Caco-2 (cell line): ENCODE measurements around the gene TPK1. TPM values are rescaled to one million over a fixed set of nuclear protein-coding genes. Genes with fewer than 3 reads are reported as not detected.
A peak's percentile ranks its signal among the peaks of the same experiment; 100 is the strongest.

ENCODE experiments used
- BruUV-seq: library from RNA; stranded (reverse); fragments of 400-500 nt; replicated peaks from 2 replicates; lab custom pipeline; 2021; lab: Mats Ljungman, UMichigan
- CTCF ChIA-PET: fragments of 300-600 bp; sonication (Branson Sonifier 250); formaldehyde crosslinking; loops from one replicate; lab custom pipeline; 2022; ENCODE audit warnings: antibody characterized with exemption; lab: Charles Lee
- POLR2A ChIA-PET: fragments of 300-600 bp; sonication (Branson Sonifier 250); formaldehyde crosslinking; loops from one replicate; lab custom pipeline; 2022; ENCODE audit warnings: antibody characterized with exemption; lab: Charles Lee
- DNase-seq, 2 experiments: peaks; one replicate each; pipeline versions ENCODE4 v3.0.0 to v3.0.0-alpha.2; 2020 to 2022
- H3K27me3 ChIP-seq: replicated peaks from 2 replicates; pipeline ENCODE4 v1.6.0; 2011; ENCODE audit warnings: low read length; ENCODE audit not compliant: control insufficient read depth, insufficient read depth
- H3K36me3 ChIP-seq: 2 replicates; pipeline ENCODE4 v1.5.1; 2011; ENCODE audit warnings: low read length; ENCODE audit not compliant: control insufficient read depth, insufficient read depth
- H3K4me1 ChIP-seq: fragments of 250-450 bp; sonication (Bioruptor Pico); 2 replicates; pipeline ENCODE4 v1.5.1; 2020; ENCODE audit warnings: mild to moderate bottlenecking
- H3K4me3 ChIP-seq: 2 replicates; pipeline ENCODE4 v1.5.1; 2011; ENCODE audit warnings: low read depth, mild to moderate bottlenecking, control low read depth, low read length
- H3K9me3 ChIP-seq: fragments of 250-450 bp; sonication (Bioruptor Pico); 2 replicates; pipeline ENCODE4 v1.5.1; 2020; ENCODE audit warnings: mild to moderate bottlenecking, moderate library complexity
- H3K27ac Mint-ChIP-seq: one replicate; pipeline ENCODE4 v1.8.0; 2022; ENCODE audit warnings: mixed read lengths; ENCODE audit not compliant: unreplicated experiment
- H3K27me3 Mint-ChIP-seq: one replicate; pipeline ENCODE4 v1.8.0; 2022; ENCODE audit warnings: mixed read lengths; ENCODE audit not compliant: insufficient read depth, unreplicated experiment
- H3K36me3 Mint-ChIP-seq: one replicate; pipeline ENCODE4 v1.8.0; 2022; ENCODE audit warnings: mild to moderate bottlenecking, mixed read lengths; ENCODE audit not compliant: insufficient read depth, unreplicated experiment
- H3K4me1 Mint-ChIP-seq: one replicate; pipeline ENCODE4 v1.8.0; 2022; ENCODE audit warnings: low read depth, mixed read lengths; ENCODE audit not compliant: unreplicated experiment
- H3K4me3 Mint-ChIP-seq: one replicate; pipeline ENCODE4 v1.8.0; 2022; ENCODE audit warnings: mild to moderate bottlenecking, moderate library complexity, mixed read lengths; ENCODE audit not compliant: unreplicated experiment
- H3K9me3 Mint-ChIP-seq: one replicate; pipeline ENCODE4 v1.8.0; 2022; ENCODE audit warnings: mixed read lengths; ENCODE audit not compliant: unreplicated experiment
- CTCF ChIP-seq, 2 experiments: fragments of 200-600 bp in 1 of 2; IDR thresholded peaks; 1 replicate in 1 of 2; 2 replicates in 1 of 2; pipeline versions ENCODE4 v1.5.1 to v1.8.0; 2011 to 2022; ENCODE audit warnings: antibody characterized with exemption in 1 of 2, control low read depth in 1 of 2, inconsistent platforms in 1 of 2, low read depth in 1 of 2, low read length in 1 of 2, mild to moderate bottlenecking in 1 of 2, moderate library complexity in 1 of 2; ENCODE audit not compliant: insufficient read depth in 1 of 2, severe bottlenecking in 1 of 2, unreplicated experiment in 1 of 2
- intact Hi-C: fragments of 100-400 bp; cut with micrococcal nuclease; formaldehyde crosslinking; loops from one replicate; pipeline ENCODE4 v1.10.0; 2022; ENCODE audit not compliant: unreplicated experiment
- total RNA-seq: library from RNA; stranded (reverse); gene quantifications from 2 replicates; pipeline ENCODE4 v1.2.3, GENCODE V29; 2022

TPK1 gene
- total RNA-seq, 1 experiment from 2014 or later = 86.6 TPM

DNA sequence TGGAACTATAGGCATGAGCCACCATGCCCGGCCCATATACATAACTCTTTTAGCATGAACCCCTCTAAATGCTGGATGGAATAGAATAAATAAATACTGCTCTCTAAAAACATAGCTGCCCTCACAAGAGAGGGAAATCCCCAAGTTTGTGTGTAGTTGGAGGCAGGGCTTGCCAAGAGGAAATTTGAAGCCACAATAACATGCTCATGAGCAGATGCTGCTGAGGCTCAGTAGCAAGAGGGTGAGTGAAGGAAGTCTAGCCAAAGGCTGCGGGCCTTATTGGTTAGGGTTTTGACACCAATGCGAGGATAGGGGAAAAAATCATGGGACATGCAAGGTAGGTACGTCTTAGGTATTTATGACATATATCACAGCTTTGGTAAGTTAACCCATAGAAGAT is 17.3 kb downstream of the TPK1 start:
- CTCF ChIA-PET = no interaction called here
- H3K36me3 Mint-ChIP-seq = peaks cover 33% of the 10 kb centered on the region
- intact Hi-C loops = no loop called here
- Histone ChIP-seq H3K27me3 (no peaks in the 10 kb centered on the region), H3K9me3 (no peaks in the 10 kb centered on the region), H3K36me3 (no peaks in the 10 kb centered on the region), H3K4me1 (peaks cover 59% of the 10 kb centered on the region), H3K4me3 (no peak overlapping the region)
- DNase-seq = no peak
- peaks cover 21% of the 10 kb centered on the region for H3K4me1 Mint-ChIP-seq
- no TSS peak for BruUV-seq
- no peak for TF ChIP-seq CTCF (IDR thresholded peaks at IDR 0.05; ENCODE audit: insufficient read depth in 1 of 2, low read depth in 1 of 2, low read length in 1 of 2, severe bottlenecking in 1 of 2, unreplicated experiment in 1 of 2)
- H3K27ac Mint-ChIP-seq = peak overlapping the region; percentile 26
- H3K27me3 Mint-ChIP-seq = no peaks in the 10 kb centered on the region
- no peaks in the 10 kb centered on the region for H3K9me3 Mint-ChIP-seq
- peak overlapping the region; percentile 28 for H3K4me3 Mint-ChIP-seq
- POLR2A ChIA-PET = no interaction called here

GRCh38 chr7:144817001-144817400 is 18.9 kb downstream of the TPK1 start:
- Mint-ChIP-seq H3K9me3 (no peaks in the 10 kb centered on the region), H3K27me3 (no peaks in the 10 kb centered on the region), H3K4me3 (no peak overlapping the region), H3K36me3 (peaks cover 34% of the 10 kb centered on the region), H3K27ac (no peak overlapping the region), H3K4me1 (peaks cover 21% of the 10 kb centered on the region)
- ChIA-PET POLR2A (no interaction called here), CTCF (no interaction called here)
- TF ChIP-seq CTCF (IDR thresholded peaks at IDR 0.05; ENCODE audit: insufficient read depth in 1 of 2, low read depth in 1 of 2, low read length in 1 of 2, severe bottlenecking in 1 of 2, unreplicated experiment in 1 of 2) = no peak
- DNase-seq = no peak
- H3K36me3 ChIP-seq = no peaks in the 10 kb centered on the region
- no peak overlapping the region for H3K4me3 ChIP-seq
- peaks cover 47% of the 10 kb centered on the region for H3K4me1 ChIP-seq
- intact Hi-C loops = no loop called here
- no peaks in the 10 kb centered on the region for H3K9me3 ChIP-seq
- no peaks in the 10 kb centered on the region for H3K27me3 ChIP-seq
- BruUV-seq = no TSS peak

GRCh38 chr7:144814299-144814698 is 21.6 kb downstream of the TPK1 start:
- no TSS peak for BruUV-seq
- DNase-seq = no peak
- Mint-ChIP-seq H3K4me1 (peaks cover 20% of the 10 kb centered on the region), H3K4me3 (no peak overlapping the region), H3K27ac (no peak overlapping the region), H3K27me3 (no peaks in the 10 kb centered on the region), H3K9me3 (no peaks in the 10 kb centered on the region), H3K36me3 (peaks cover 31% of the 10 kb centered on the region)
- Histone ChIP-seq H3K4me1 (peaks cover 19% of the 10 kb centered on the region), H3K27me3 (no peaks in the 10 kb centered on the region), H3K9me3 (no peaks in the 10 kb centered on the region), H3K36me3 (no peaks in the 10 kb centered on the region), H3K4me3 (no peak overlapping the region)
- CTCF ChIA-PET = no interaction called here
- intact Hi-C loops = no loop called here
- no peak for TF ChIP-seq CTCF (IDR thresholded peaks at IDR 0.05; ENCODE audit: insufficient read depth in 1 of 2, low read depth in 1 of 2, low read length in 1 of 2, severe bottlenecking in 1 of 2, unreplicated experiment in 1 of 2)
- POLR2A ChIA-PET = no interaction called here
